HEK293 (cell line): Measurements from ENCODE around the gene TIPRL.

Experiments
- GLIS2 ChIP-seq: fragments of 450-650 bp; formaldehyde crosslinking; IDR thresholded peaks from 2 replicates; pipeline ENCODE4 v1.5.1; 2016; ENCODE audit warnings: missing biosample characterization, missing genetic modification characterization
- HOXC10 ChIP-seq: sonication (generic); formaldehyde crosslinking; IDR thresholded peaks from 2 replicates; pipeline ENCODE4 v1.8.1; 2023; ENCODE audit warnings: mild to moderate bottlenecking, missing genetic modification reagents
- KLF1 ChIP-seq: fragments of 450-650 bp; formaldehyde crosslinking; IDR thresholded peaks from 2 replicates; pipeline ENCODE4 v1.5.1; 2016; ENCODE audit warnings: missing biosample characterization, missing genetic modification characterization
- MZF1 ChIP-seq: fragments of 450-650 bp; formaldehyde crosslinking; IDR thresholded peaks from 2 replicates; pipeline ENCODE4 v1.5.1; 2017; ENCODE audit warnings: missing biosample characterization, missing genetic modification characterization, borderline replicate concordance
- OSR2 ChIP-seq: fragments of 450-650 bp; formaldehyde crosslinking; IDR thresholded peaks from 2 replicates; pipeline ENCODE4 v1.5.1; 2016; ENCODE audit warnings: missing biosample characterization, missing genetic modification characterization
- SP3 ChIP-seq: fragments of 450-650 bp; formaldehyde crosslinking; IDR thresholded peaks from 2 replicates; pipeline ENCODE4 v1.5.1; 2016; ENCODE audit warnings: missing biosample characterization, missing genetic modification characterization
- SP7 ChIP-seq: fragments of 450-650 bp; formaldehyde crosslinking; IDR thresholded peaks from 2 replicates; pipeline ENCODE4 v1.5.1; 2016; ENCODE audit warnings: missing biosample characterization, missing genetic modification characterization
- ZBTB17 ChIP-seq: fragments of 450-650 bp; formaldehyde crosslinking; IDR thresholded peaks from 2 replicates; pipeline ENCODE4 v1.5.1; 2016; ENCODE audit warnings: missing biosample characterization, missing genetic modification characterization
- ZBTB21 ChIP-seq: fragments of 450-650 bp; formaldehyde crosslinking; IDR thresholded peaks from 2 replicates; pipeline ENCODE4 v1.5.1; 2017; ENCODE audit warnings: missing biosample characterization, missing genetic modification characterization
- ZBTB7A ChIP-seq: fragments of 450-650 bp; formaldehyde crosslinking; IDR thresholded peaks from 2 replicates; pipeline ENCODE4 v1.5.1; 2016; ENCODE audit warnings: low read depth, missing biosample characterization, missing genetic modification characterization
- ZNF10 ChIP-seq: fragments of 450-650 bp; formaldehyde crosslinking; IDR thresholded peaks from 2 replicates; pipeline ENCODE4 v1.5.1; 2017; ENCODE audit warnings: missing biosample characterization, missing genetic modification characterization
- ZNF138 ChIP-seq: fragments of 450-650 bp; formaldehyde crosslinking; IDR thresholded peaks from 2 replicates; pipeline ENCODE4 v1.5.1; 2016; ENCODE audit warnings: missing biosample characterization, missing genetic modification characterization, borderline replicate concordance
- ZNF184 ChIP-seq: fragments of 450-650 bp; IDR thresholded peaks from 2 replicates; pipeline ENCODE4 v1.5.1; 2018; ENCODE audit warnings: missing biosample characterization, mild to moderate bottlenecking, missing genetic modification characterization
- ZNF239 ChIP-seq: fragments of 450-650 bp; formaldehyde crosslinking; IDR thresholded peaks from 2 replicates; pipeline ENCODE4 v1.5.1; 2016; ENCODE audit warnings: missing biosample characterization, missing genetic modification characterization
- ZNF394 ChIP-seq: fragments of 450-650 bp; formaldehyde crosslinking; IDR thresholded peaks from 2 replicates; pipeline ENCODE4 v1.5.1; 2016; ENCODE audit warnings: missing biosample characterization, missing genetic modification characterization, mild to moderate bottlenecking, moderate library complexity, borderline replicate concordance
- ZNF433 ChIP-seq: fragments of 450-650 bp; formaldehyde crosslinking; IDR thresholded peaks from 2 replicates; pipeline ENCODE4 v1.5.1; 2016; ENCODE audit warnings: missing biosample characterization, missing genetic modification characterization, low read depth
- ZNF510 ChIP-seq: fragments of 450-650 bp; formaldehyde crosslinking; IDR thresholded peaks from 2 replicates; pipeline ENCODE4 v1.5.1; 2018; ENCODE audit warnings: mild to moderate bottlenecking, missing genetic modification characterization, missing biosample characterization; ENCODE audit not compliant: insufficient replicate concordance
- ZNF558 ChIP-seq: fragments of 450-650 bp; formaldehyde crosslinking; IDR thresholded peaks from 2 replicates; pipeline ENCODE4 v1.5.1; 2016; ENCODE audit warnings: missing biosample characterization, missing genetic modification characterization
- ZNF600 ChIP-seq: fragments of 450-650 bp; formaldehyde crosslinking; IDR thresholded peaks from 2 replicates; pipeline ENCODE4 v1.5.1; 2016; ENCODE audit warnings: missing biosample characterization, missing genetic modification characterization
- ZNF623 ChIP-seq: fragments of 450-650 bp; formaldehyde crosslinking; IDR thresholded peaks from 2 replicates; pipeline ENCODE4 v1.5.1; 2016; ENCODE audit warnings: missing biosample characterization, missing genetic modification characterization
- ZNF629 ChIP-seq: fragments of 450-650 bp; formaldehyde crosslinking; IDR thresholded peaks from 2 replicates; pipeline ENCODE4 v1.5.1; 2017; ENCODE audit warnings: missing biosample characterization, missing genetic modification characterization
- ZNF654 ChIP-seq: fragments of 450-650 bp; formaldehyde crosslinking; IDR thresholded peaks from 2 replicates; pipeline ENCODE4 v1.5.1; 2016; ENCODE audit warnings: low read depth, missing biosample characterization, missing genetic modification characterization
- ZNF658 ChIP-seq: fragments of 450-650 bp; formaldehyde crosslinking; IDR thresholded peaks from 2 replicates; pipeline ENCODE4; 2016; ENCODE audit warnings: missing biosample characterization, missing genetic modification characterization
- ZNF670 ChIP-seq: fragments of 450-650 bp; formaldehyde crosslinking; IDR thresholded peaks from 2 replicates; pipeline ENCODE4 v1.5.1; 2016; ENCODE audit warnings: missing biosample characterization, missing genetic modification characterization, low read depth
- ZNF76 ChIP-seq: fragments of 450-650 bp; formaldehyde crosslinking; IDR thresholded peaks from 2 replicates; pipeline ENCODE4; 2016; ENCODE audit warnings: low read depth, missing biosample characterization, missing genetic modification characterization, borderline replicate concordance
- TF ChIP-seq, protein P1 (sequence below): fragments of 450-650 bp; formaldehyde crosslinking; IDR thresholded peaks from 2 replicates; pipeline ENCODE4 v1.5.1; 2017; ENCODE audit warnings: missing biosample characterization, mild to moderate bottlenecking, missing genetic modification characterization, moderate library complexity
- TF ChIP-seq, protein P2 (sequence below): fragments of 450-650 bp; formaldehyde crosslinking; IDR thresholded peaks from 2 replicates; pipeline ENCODE4 v1.5.1; 2016; ENCODE audit warnings: missing biosample characterization, missing genetic modification characterization, borderline replicate concordance
- TF ChIP-seq, protein P3 (sequence below): fragments of 450-650 bp; formaldehyde crosslinking; IDR thresholded peaks from 2 replicates; pipeline ENCODE4 v1.5.1; 2016; ENCODE audit warnings: missing biosample characterization, missing genetic modification characterization
- TF ChIP-seq, protein P4 (sequence below): fragments of 450-650 bp; formaldehyde crosslinking; IDR thresholded peaks from 2 replicates; pipeline ENCODE4 v1.5.1; 2016; ENCODE audit warnings: missing biosample characterization, missing genetic modification characterization

Gene TIPRL

DNA sequence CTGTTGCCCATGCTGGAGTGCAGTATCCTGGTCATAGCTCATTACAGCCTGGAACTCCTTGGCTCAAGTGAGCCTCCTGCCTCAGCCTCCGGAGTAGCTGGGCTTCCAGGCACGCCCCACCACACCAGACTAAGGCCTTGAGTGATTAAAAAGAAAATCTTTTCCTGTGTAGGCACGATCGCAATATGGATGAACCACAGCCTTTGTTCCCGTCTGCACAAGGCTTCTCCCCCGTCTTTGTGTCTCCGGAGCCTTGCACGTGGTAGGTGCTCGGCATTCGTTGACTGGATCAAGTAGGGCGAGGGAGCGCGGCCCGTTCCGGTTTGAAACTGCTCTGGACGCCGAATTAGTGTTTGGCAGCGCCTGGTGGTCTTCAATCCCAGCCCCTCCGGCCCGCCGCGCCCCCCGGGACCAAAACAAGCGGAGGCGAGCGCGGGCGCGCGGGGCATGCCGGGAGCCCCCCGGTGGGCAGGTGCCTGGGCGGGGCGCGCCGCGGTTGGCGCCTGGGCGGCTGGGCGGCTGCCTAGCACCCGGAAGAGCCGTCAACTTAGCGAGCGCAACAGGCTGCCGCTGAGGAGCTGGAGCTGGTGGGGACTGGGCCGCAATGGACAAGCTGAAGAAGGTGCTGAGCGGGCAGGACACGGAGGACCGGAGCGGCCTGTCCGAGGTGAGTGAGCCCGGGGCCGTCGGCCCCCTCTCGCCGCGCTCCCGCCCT, 46.9 kb downstream of the TIPRL start, which contains the start of gene SFT2D2 (continued):
- peak; percentile 48; the same call in 1 of the 2 replicates for TF ChIP-seq ZBTB7A
- TF ChIP-seq ZNF76 (tag by site-specific recombination): peak; percentile 89
- TF ChIP-seq KLF1 (tag by site-specific recombination): peak; percentile 46; the same call in 1 of the 2 replicates
- TF ChIP-seq ZNF510: no peak
- TF ChIP-seq ZNF629 (tag by site-specific recombination): no peak
- peak; percentile 94 for TF ChIP-seq ZNF394 (tag by site-specific recombination)
- TF ChIP-seq, protein P1, sequence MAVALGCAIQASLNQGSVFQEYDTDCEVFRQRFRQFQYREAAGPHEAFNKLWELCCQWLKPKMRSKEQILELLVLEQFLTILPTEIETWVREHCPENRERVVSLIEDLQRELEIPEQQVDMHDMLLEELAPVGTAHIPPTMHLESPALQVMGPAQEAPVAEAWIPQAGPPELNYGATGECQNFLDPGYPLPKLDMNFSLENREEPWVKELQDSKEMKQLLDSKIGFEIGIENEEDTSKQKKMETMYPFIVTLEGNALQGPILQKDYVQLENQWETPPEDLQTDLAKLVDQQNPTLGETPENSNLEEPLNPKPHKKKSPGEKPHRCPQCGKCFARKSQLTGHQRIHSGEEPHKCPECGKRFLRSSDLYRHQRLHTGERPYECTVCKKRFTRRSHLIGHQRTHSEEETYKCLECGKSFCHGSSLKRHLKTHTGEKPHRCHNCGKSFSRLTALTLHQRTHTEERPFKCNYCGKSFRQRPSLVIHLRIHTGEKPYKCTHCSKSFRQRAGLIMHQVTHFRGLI (tag by site-specific recombination): peak; percentile 19
- 0 out of 2 replicates have a peak, but pooled peaks have one; percentile 54 for TF ChIP-seq HOXC10 (CRISPR knock-in tag)
- peak; percentile 30; the same call in 1 of the 2 replicates for TF ChIP-seq ZBTB21
- peak; percentile 43; the same call in 1 of the 2 replicates for TF ChIP-seq SP7 (tag by site-specific recombination)
- peak; percentile 83 for TF ChIP-seq GLIS2 (tag by site-specific recombination)
- TF ChIP-seq OSR2: peak; percentile 31; the same call in 1 of the 2 replicates
- 0 out of 2 replicates have a peak, but pooled peaks have one; percentile 26 for TF ChIP-seq MZF1 (tag by site-specific recombination)
- TF ChIP-seq ZBTB17 (tag by site-specific recombination): peak; percentile 92
- peak; percentile 87; the same call in 1 of the 2 replicates for TF ChIP-seq ZNF600 (tag by site-specific recombination)
- TF ChIP-seq, protein P2, sequence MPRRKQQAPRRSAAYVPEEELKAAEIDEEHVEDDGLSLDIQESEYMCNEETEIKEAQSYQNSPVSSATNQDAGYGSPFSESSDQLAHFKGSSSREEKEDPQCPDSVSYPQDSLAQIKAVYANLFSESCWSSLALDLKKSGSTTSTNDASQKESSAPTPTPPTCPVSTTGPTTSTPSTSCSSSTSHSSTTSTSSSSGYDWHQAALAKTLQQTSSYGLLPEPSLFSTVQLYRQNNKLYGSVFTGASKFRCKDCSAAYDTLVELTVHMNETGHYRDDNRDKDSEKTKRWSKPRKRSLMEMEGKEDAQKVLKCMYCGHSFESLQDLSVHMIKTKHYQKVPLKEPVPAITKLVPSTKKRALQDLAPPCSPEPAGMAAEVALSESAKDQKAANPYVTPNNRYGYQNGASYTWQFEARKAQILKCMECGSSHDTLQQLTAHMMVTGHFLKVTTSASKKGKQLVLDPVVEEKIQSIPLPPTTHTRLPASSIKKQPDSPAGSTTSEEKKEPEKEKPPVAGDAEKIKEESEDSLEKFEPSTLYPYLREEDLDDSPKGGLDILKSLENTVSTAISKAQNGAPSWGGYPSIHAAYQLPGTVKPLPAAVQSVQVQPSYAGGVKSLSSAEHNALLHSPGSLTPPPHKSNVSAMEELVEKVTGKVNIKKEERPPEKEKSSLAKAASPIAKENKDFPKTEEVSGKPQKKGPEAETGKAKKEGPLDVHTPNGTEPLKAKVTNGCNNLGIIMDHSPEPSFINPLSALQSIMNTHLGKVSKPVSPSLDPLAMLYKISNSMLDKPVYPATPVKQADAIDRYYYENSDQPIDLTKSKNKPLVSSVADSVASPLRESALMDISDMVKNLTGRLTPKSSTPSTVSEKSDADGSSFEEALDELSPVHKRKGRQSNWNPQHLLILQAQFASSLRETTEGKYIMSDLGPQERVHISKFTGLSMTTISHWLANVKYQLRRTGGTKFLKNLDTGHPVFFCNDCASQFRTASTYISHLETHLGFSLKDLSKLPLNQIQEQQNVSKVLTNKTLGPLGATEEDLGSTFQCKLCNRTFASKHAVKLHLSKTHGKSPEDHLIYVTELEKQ (tag by site-specific recombination): no peak
- TF ChIP-seq ZNF239 (tag by site-specific recombination): no peak
- TF ChIP-seq ZNF433 (tag by site-specific recombination): no peak
- peak; percentile 56; the same call in 1 of the 2 replicates for TF ChIP-seq ZNF10
- TF ChIP-seq ZNF654 (tag by site-specific recombination): no peak
- TF ChIP-seq, protein P3, sequence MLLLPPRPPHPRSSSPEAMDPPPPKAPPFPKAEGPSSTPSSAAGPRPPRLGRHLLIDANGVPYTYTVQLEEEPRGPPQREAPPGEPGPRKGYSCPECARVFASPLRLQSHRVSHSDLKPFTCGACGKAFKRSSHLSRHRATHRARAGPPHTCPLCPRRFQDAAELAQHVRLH (tag by site-specific recombination): 0 out of 2 replicates have a peak, but pooled peaks have one; percentile 6
- TF ChIP-seq ZNF138 (tag by site-specific recombination): no peak
- no peak for TF ChIP-seq ZNF658 (tag by site-specific recombination)
- TF ChIP-seq ZNF670: no peak
- TF ChIP-seq, protein P4, sequence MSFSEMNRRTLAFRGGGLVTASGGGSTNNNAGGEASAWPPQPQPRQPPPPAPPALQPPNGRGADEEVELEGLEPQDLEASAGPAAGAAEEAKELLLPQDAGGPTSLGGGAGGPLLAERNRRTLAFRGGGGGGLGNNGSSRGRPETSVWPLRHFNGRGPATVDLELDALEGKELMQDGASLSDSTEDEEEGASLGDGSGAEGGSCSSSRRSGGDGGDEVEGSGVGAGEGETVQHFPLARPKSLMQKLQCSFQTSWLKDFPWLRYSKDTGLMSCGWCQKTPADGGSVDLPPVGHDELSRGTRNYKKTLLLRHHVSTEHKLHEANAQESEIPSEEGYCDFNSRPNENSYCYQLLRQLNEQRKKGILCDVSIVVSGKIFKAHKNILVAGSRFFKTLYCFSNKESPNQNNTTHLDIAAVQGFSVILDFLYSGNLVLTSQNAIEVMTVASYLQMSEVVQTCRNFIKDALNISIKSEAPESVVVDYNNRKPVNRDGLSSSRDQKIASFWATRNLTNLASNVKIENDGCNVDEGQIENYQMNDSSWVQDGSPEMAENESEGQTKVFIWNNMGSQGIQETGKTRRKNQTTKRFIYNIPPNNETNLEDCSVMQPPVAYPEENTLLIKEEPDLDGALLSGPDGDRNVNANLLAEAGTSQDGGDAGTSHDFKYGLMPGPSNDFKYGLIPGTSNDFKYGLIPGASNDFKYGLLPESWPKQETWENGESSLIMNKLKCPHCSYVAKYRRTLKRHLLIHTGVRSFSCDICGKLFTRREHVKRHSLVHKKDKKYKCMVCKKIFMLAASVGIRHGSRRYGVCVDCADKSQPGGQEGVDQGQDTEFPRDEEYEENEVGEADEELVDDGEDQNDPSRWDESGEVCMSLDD (tag by site-specific recombination): peak; percentile 32; the same call in 1 of the 2 replicates
- peak; percentile 73 for TF ChIP-seq SP3 (tag by site-specific recombination)
- TF ChIP-seq ZNF623 (tag by site-specific recombination): no peak
- 0 out of 2 replicates have a peak, but pooled peaks have one; percentile 47 for TF ChIP-seq ZNF184 (tag by site-specific recombination)
- no peak for TF ChIP-seq ZNF558 (tag by site-specific recombination)
